IMR-90 (cell line): ENCODE results near the gene LIPE. TPM values are rescaled to one million over a fixed set of nuclear protein-coding genes. Genes with fewer than 3 reads are reported as not detected.
"Not testable (repeated sequence)": the region's sequence is repeated elsewhere in the genome, so short reads cannot be mapped to it uniquely, and the experiment has no call there.

Experiments used
- ATAC-seq: fragments of 200-7000 bp; cut with Tn5 transposase; 2 replicates; pipeline ENCODE4 v1.9.1; 2020; ENCODE audit warnings: low read depth, mild to moderate bottlenecking, moderate library complexity
- BruUV-seq: library from RNA; stranded (reverse); fragments of 400-500 nt; replicated peaks from 2 replicates; lab custom pipeline; 2021; lab: Mats Ljungman, UMichigan
- CTCF ChIA-PET: fragments of 300-600 bp; formaldehyde crosslinking; extraction: SDS; loops from one replicate; lab custom pipeline; 2021; ENCODE audit warnings: antibody characterized with exemption; lab: Yijun Ruan, JAX
- POLR2A ChIA-PET: fragments of 300-600 bp; sonication (Branson Sonifier 250); formaldehyde crosslinking; loops from one replicate; lab custom pipeline; 2022; ENCODE audit warnings: antibody characterized with exemption; ENCODE audit not compliant: unreplicated experiment; lab: Charles Lee
- DNase-seq: peaks from one replicate; pipeline ENCODE4 v3.0.0; 2013
- H2AFZ ChIP-seq: replicated peaks from 2 replicates; pipeline ENCODE3; 2013; ENCODE audit warnings: low read length, mild to moderate bottlenecking; ENCODE audit not compliant: poor library complexity
- H2AK5ac ChIP-seq: 2 replicates; pipeline ENCODE4 v1.6.1; 2013; ENCODE audit warnings: low read depth, low read length, inconsistent platforms
- H2AK9ac ChIP-seq: replicated peaks from 2 replicates; pipeline ENCODE3; 2013; ENCODE audit warnings: mild to moderate bottlenecking, low read depth, low read length, moderate library complexity; ENCODE audit not compliant: poor library complexity
- H2BK120ac ChIP-seq: 2 replicates; pipeline ENCODE4 v1.6.1; 2013; ENCODE audit warnings: low read depth, low read length, inconsistent platforms
- H2BK15ac ChIP-seq: 3 replicates; pipeline ENCODE4 v1.6.1; 2013; ENCODE audit warnings: low read depth, low read length, inconsistent platforms
- H2BK20ac ChIP-seq: 2 replicates; pipeline ENCODE4 v1.6.1; 2013; ENCODE audit warnings: low read depth, mild to moderate bottlenecking, inconsistent platforms, low read length, moderate library complexity
- H2BK5ac ChIP-seq: 2 replicates; pipeline ENCODE4 v1.6.1; 2013; ENCODE audit warnings: mild to moderate bottlenecking, low read depth, low read length, inconsistent platforms; ENCODE audit not compliant: poor library complexity, severe bottlenecking
- H3K14ac ChIP-seq: replicated peaks from 2 replicates; pipeline ENCODE4 v1.6.1; 2013; ENCODE audit warnings: low read depth, low read length, inconsistent platforms
- H3K18ac ChIP-seq: 2 replicates; pipeline ENCODE4 v1.6.1; 2013; ENCODE audit warnings: low read depth, low read length, control low read depth
- H3K23ac ChIP-seq: 2 replicates; pipeline ENCODE4 v1.6.1; 2013; ENCODE audit warnings: low read depth, low read length, inconsistent platforms
- H3K27ac ChIP-seq: 2 replicates; pipeline ENCODE4 v1.5.1; 2013; ENCODE audit warnings: mild to moderate bottlenecking, control low read depth, low read length; ENCODE audit not compliant: insufficient read depth
- H3K27me3 ChIP-seq: 2 replicates; pipeline ENCODE4 v1.6.1; 2013; ENCODE audit warnings: low read length; ENCODE audit not compliant: control insufficient read depth, insufficient read depth
- H3K36me3 ChIP-seq: 2 replicates; pipeline ENCODE4 v1.6.1; 2013; ENCODE audit warnings: low read length, mixed read lengths; ENCODE audit not compliant: control insufficient read depth, insufficient read depth
- H3K4ac ChIP-seq: 2 replicates; pipeline ENCODE4 v1.6.1; 2013; ENCODE audit warnings: low read depth, low read length, inconsistent platforms
- H3K4me1 ChIP-seq: 2 replicates; pipeline ENCODE4 v1.6.1; 2013; ENCODE audit warnings: low read length, mixed read lengths; ENCODE audit not compliant: control insufficient read depth, insufficient read depth
- H3K4me2 ChIP-seq: 2 replicates; pipeline ENCODE4 v1.6.1; 2013; ENCODE audit warnings: low read depth, mild to moderate bottlenecking, control low read depth, low read length, moderate library complexity
- H3K4me3 ChIP-seq: 2 replicates; pipeline ENCODE4 v1.5.1; 2013; ENCODE audit warnings: low read depth, mild to moderate bottlenecking, control low read depth, low read length, moderate library complexity; ENCODE audit not compliant: insufficient read depth
- H3K56ac ChIP-seq: 2 replicates; pipeline ENCODE4 v1.6.1; 2013; ENCODE audit warnings: low read length, inconsistent platforms; ENCODE audit not compliant: insufficient read depth; ENCODE audit errors: extremely low read depth
- H3K79me1 ChIP-seq, 2 experiments: 2 replicates each; pipeline ENCODE4 v1.6.1; 2013; ENCODE audit warnings: low read length in 2 of 2, inconsistent platforms in 1 of 2, low read depth in 1 of 2
- H3K9ac ChIP-seq: 2 replicates; pipeline ENCODE4 v1.6.1; 2013; ENCODE audit warnings: low read depth, low read length, control low read depth
- H3K9me1 ChIP-seq: 2 replicates; pipeline ENCODE4 v1.6.1; 2013; ENCODE audit warnings: low read length, inconsistent platforms; ENCODE audit not compliant: insufficient read depth
- H3K9me3 ChIP-seq: 2 replicates; pipeline ENCODE4 v1.6.1; 2013; ENCODE audit warnings: low read length; ENCODE audit not compliant: control insufficient read depth, insufficient read depth
- H4K20me1 ChIP-seq: 2 replicates; pipeline ENCODE4 v1.6.1; 2013; ENCODE audit warnings: low read length, inconsistent platforms; ENCODE audit not compliant: insufficient read depth
- H4K5ac ChIP-seq: 2 replicates; pipeline ENCODE4 v1.6.1; 2013; ENCODE audit warnings: mild to moderate bottlenecking, low read depth, low read length, control low read depth
- H4K8ac ChIP-seq, 2 experiments: 2 replicates each; pipeline ENCODE4 v1.6.1; 2013; ENCODE audit warnings: low read depth in 2 of 2, low read length in 2 of 2, control low read depth in 1 of 2, inconsistent platforms in 1 of 2
- H4K91ac ChIP-seq: 2 replicates; pipeline ENCODE4 v1.6.1; 2013; ENCODE audit warnings: low read depth, low read length, inconsistent platforms; ENCODE audit not compliant: insufficient read depth
- CEBPB ChIP-seq: IDR thresholded peaks from 2 replicates; pipeline ENCODE4 v1.6.1; 2012; ENCODE audit warnings: low read depth, low read length, improper control_type of control experiment
- WGBS, 2 experiments: methylation state at CpG; one replicate each; pipeline versions ENCODE4 v1.1.5 to v1.1.7; 2013; ENCODE audit warnings: missing lambda C conversion rate in 2 of 2; ENCODE audit not compliant: insufficient read length in 1 of 2; ENCODE audit errors: extremely low coverage in 2 of 2; 5-methylcytosine and 5-hydroxymethylcytosine counted together
- dilution Hi-C: fragments of 300-500 bp; cut with HindIII; formaldehyde crosslinking; loops from one replicate; pipeline ENCODE4 v1.14.3; 2018; ENCODE audit warnings: low sequenced_read_pairs; ENCODE audit not compliant: unreplicated experiment
- in situ Hi-C: fragments of 300-500 bp; cut with MboI; formaldehyde crosslinking; loops from 3 replicates; pipeline ENCODE4 v1.14.3; 2019; ENCODE audit warnings: low sequenced_read_pairs, inconsistent platforms, mixed read lengths
- intact Hi-C: fragments of 100-400 bp; cut with micrococcal nuclease; formaldehyde crosslinking; loops from 2 replicates; pipeline ENCODE4 v1.10.0; 2022
- polyA plus RNA-seq, 3 experiments: library from polyadenylated mRNA; depleted of rRNA; stranded (reverse); fragments of >200 nt; gene quantifications; 2 replicates each; pipeline ENCODE4 v1.2.3, GENCODE V29; 2012; ENCODE audit warnings: low replicate concordance in 1 of 3
- total RNA-seq: library from RNA; depleted of rRNA; stranded (reverse); fragments of >200 nt; gene quantifications from 2 replicates; pipeline ENCODE4 v1.2.3, GENCODE V29; 2012

The LIPE gene
- total and polyA plus RNA-seq, 2 of the 4 experiments (the other 2 are of a cell fraction): 1.1 to 5.4 TPM

GRCh38 chr19:42450314-42450934, 23.2 kb upstream of the LIPE start (continued):
- peak; percentile 27; the same call in 1 of the 2 replicates for TF ChIP-seq CEBPB

GRCh38 chr19:42448306-42448705, 21.1 kb upstream of the LIPE start:
- H3K4me1 ChIP-seq, ATAC-seq, H3K9me1 ChIP-seq, CTCF ChIA-PET, H3K23ac ChIP-seq, H2AK5ac ChIP-seq, H3K4me3 ChIP-seq, H2BK5ac ChIP-seq, H2AK9ac ChIP-seq, H4K20me1 ChIP-seq, H2BK120ac ChIP-seq, H3K27ac ChIP-seq, H3K4ac ChIP-seq, H2BK20ac ChIP-seq, DNase-seq, H3K36me3 ChIP-seq, H3K56ac ChIP-seq, H2BK15ac ChIP-seq, BruUV-seq, POLR2A ChIA-PET, intact Hi-C loops, H4K91ac ChIP-seq, H3K14ac ChIP-seq, H3K9me3 ChIP-seq, H3K79me1 ChIP-seq, H4K5ac ChIP-seq, H3K4me2 ChIP-seq, H3K18ac ChIP-seq, H3K9ac ChIP-seq, dilution Hi-C loops, H4K8ac ChIP-seq, H2AFZ ChIP-seq, in situ Hi-C loops: not testable (repeated sequence)
- H3K27me3 ChIP-seq: peaks cover 25% of the 10 kb centered on the region
- 58% methylated on average over 2 of the region's 5 CpGs; no CpG with 5 or more reads in 1 of the 2 experiments for WGBS, 2 experiments
